ENCODE measurements around the gene CAMSAP1.

CAMSAP1 gene

DNA sequence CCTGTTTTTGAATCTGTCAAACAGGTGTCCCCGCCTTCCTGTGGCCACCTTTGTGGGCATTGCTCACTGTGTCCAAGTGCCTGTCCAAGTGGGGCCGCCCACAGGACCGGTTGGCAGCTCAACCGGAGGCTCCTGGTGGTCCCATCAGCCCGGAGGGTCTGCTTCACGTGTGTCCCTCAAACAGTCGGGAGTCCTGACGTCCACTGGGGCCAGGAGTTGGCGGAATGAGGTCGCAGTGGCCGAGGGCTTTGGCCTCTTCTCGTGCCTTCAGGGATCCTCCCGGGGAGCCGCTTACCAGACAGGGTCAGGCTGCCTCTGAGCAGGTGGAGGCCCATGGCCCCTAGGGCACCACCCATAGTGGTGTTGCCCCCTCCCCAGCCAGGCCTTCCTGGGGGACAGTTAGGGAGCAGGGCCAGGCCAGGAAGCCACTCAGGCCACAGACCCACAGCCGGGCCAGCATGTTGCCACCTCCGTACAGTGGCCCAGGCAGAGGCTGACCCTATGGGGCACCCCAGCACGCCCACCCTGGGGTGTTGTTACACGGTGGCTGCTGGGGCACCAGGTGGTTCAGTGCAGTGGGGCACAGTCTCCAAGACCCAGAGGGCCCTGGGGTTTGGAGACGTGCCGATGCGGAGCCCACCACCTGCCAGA, 135.8 kb downstream of the CAMSAP1 start:
- DNase-seq = no peak

DNA sequence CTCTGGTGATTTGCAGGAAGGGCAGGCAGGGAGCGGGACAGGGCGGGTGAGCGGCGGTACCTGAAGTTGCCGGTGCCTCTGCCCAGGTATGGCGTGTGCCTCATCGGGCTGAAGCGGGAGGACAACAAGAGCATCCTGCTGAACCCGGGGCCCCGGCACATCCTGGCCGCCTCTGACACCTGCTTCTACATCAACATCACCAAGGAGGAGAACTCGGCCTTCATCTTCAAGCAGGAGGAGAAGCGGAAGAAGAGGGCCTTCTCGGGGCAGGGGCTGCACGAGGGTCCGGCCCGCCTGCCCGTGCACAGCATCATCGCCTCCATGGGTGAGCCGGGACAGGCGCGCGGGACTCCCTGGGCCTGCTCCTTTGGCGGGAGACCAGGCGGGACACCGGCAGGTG, 136.6 kb downstream of the CAMSAP1 start:
- no peak for DNase-seq

DNA sequence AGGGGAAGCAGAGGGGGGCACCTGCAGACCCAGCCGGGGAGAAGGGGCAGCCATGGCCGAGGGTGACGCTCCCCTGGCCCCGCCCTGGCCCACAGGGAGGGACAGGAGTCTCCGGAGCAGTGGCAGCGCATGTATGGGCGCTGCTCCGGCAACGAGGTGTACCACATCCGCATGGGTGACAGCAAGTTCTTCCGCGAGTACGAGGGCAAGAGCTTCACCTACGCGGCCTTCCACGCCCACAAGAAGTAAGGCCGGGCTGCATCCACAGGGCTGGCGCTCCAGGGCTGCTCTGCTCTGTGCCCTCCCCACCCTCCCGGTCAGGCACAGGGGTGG, 137.2 kb downstream of the CAMSAP1 start:
- no peak for DNase-seq

GRCh38 chr9:135769489-135770202, 137.7 kb downstream of the CAMSAP1 start:
- no peak for DNase-seq

DNA sequence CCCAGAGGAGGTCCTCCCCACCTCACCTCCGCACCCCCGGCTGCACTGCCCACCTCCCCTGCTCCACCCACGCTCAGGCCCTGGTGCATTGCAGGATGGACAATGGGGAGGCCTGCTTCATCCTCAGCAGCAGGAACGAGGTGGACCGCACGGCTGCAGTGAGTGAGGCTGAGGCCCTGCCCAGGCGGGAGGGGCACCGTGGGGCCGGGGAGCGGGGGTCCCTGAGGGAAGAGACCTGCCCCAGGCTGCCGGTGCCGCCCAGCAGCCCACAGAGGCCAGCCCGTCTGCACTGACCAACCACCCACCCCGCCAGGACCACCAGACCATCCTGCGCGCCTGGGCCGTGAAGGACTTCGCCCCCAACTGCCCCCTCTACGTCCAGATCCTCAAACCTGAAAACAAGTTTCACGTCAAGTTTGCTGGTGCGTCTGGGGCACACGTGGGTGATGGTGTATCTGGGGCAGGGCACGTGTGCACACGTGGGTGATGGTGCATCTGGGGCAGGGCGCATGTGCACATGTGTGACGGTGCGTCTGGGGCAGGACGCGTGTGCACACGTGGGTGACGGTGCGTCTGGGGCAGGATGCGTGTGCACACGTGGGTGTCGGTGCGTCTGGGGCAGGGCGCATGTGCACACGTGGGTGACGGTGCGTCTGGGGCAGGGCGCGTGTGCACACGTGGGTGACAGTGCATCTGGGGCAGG, 138.7 kb downstream of the CAMSAP1 start:
- no peak for DNase-seq

- DNase-seq = no peak
Observed at GRCh38 chr9:135766707-135767106, 140.6 kb downstream of the CAMSAP1 start.

DNA sequence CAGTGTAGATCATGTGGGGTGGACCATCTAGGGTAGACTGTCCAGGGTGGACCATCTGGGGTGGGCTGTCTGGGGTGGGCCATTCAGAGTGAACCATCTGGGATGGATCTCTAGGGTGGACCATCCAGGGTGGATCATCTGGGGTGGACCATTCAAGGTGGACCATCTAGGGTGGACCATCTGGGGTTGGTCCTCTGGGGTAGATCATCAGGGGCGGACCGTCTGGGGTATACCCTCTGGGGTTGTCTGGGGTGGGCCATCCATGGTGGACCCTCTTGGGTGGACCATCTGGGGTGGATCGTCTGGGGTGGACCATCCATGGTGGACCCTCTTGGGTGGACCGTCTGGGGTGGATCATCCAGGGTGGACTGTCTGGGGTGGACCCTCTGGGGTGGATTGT, 141.1 kb downstream of the CAMSAP1 start:
- no peak for DNase-seq

GRCh38 chr9:135765416-135765815, 141.9 kb downstream of the CAMSAP1 start:
- no peak for DNase-seq

DNA sequence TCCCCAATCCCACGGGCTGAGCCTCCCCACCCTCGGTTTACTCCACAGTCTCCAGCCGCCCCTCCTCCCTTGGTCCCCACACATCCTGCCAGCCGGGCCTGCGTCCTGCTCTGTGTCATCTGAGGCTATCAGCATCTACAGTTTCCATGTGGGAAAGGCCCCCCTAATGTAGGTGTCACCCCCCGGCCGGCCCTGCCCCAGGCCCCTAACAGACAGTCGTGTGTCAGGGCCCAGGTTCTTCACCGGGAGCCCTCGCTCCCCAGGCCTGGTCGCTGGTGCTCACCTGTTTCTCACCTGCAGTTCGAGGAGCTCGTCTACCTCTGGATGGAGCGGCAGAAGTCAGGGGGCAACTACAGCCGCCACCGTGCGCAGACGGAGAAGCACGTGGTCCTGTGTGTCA, 142.6 kb downstream of the CAMSAP1 start:
- DNase-seq = no peak

GRCh38 chr9:135763716-135764446, 143.5 kb downstream of the CAMSAP1 start:
- no peak for DNase-seq

GRCh38 chr9:135762921-135763320, 144.4 kb downstream of the CAMSAP1 start:
- no peak for DNase-seq

DNA sequence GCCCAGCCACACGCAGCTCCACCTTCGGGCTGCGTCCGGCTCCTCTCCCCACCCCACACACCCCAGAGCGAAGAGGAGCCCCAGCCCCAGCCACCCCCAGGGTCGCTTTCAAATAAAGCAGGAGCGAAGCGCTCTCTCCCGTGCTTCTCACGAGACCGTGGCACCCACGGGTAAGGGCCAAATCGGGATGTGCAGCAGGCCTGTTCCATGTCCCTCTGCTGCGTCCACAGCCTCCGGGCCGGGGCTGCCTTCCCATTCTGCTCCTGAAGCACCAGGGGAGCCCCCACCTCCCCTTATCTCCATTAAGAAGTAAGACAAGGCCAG, 145.5 kb downstream of the CAMSAP1 start:
- DNase-seq = no peak

DNA sequence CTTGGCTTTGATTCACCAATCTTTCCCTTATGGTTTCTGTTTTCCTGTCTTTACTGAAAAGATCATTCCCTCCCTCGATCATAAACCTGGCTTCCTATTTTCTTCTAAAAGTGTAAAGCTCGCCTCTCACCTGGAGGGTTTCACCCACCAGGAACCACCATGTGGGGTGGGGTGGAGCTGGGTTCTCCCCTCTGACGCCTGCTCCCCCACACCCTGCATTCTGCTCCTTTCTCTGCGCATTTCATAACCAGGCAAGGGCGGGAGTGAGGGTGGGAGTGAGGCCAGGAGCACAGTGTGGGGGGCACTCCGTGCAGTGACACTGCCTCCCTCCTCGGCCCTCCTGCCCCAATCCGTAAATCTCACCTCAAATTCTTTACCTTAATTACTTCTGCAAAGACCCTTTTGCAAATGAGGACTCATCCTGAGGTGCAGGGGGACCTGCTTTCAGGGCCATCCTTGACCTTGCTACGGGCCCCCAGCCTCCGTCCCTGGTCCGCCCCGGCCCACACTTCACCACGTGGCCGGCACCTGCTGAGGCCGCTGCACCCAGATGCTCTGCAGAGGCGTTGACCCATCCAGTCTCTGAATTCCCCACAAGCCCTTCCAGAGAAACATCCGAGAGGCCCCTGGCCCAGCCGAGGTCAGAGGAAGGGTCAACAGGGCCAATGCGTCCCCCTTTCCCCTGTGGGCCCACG, 146.0 kb downstream of the CAMSAP1 start:
- DNase-seq = no peak

- no peak for DNase-seq
Observed at GRCh38 chr9:135760465-135760864, 146.9 kb downstream of the CAMSAP1 start.

- no peak for DNase-seq
Observed at GRCh38 chr9:135759676-135760300, 147.6 kb downstream of the CAMSAP1 start.

DNA sequence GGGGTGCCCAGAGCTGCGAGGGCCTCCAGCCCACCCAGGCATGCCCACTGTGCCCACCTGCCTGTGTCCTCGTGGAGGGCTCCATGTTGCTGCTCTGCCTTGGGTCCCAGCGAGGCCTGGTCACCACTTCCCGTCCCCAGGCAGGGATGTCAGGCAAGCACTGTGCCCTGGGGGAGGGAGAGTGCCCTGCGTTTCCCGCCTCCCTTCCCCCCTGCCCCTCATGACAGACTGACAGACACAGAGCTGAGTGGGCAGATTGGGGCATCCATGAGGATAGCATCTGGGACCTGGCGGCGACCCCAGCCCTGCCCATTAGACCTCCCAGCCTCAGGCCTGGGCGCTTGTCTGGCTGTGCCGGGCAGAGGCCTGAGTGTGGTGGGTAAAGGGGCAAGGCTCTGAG, 148.5 kb downstream of the CAMSAP1 start:
- DNase-seq = no peak

All from DMS79 treated with DMSO at 0.1 percent for 48 hours (cell line).